IPS DF 6.9 (cell line): ENCODE results near the gene RAB11FIP4.

Experiments used
- DNase-seq: peaks from one replicate; pipeline ENCODE4 v3.0.0-alpha.2; 2013; ENCODE audit warnings: low read depth, low spot score
- H3K27ac ChIP-seq: one replicate; pipeline ENCODE4 v1.5.1; 2013; ENCODE audit warnings: low read length, control low read depth
- H3K27me3 ChIP-seq: 2 replicates; pipeline ENCODE4 v1.6.1; 2013; ENCODE audit warnings: mild to moderate bottlenecking, low read length; ENCODE audit not compliant: control insufficient read depth, insufficient read depth
- H3K36me3 ChIP-seq: 2 replicates; pipeline ENCODE4 v1.6.1; 2013; ENCODE audit warnings: low read length; ENCODE audit not compliant: control insufficient read depth, insufficient read depth
- H3K4me1 ChIP-seq: 2 replicates; pipeline ENCODE4 v1.6.1; 2013; ENCODE audit warnings: low read length; ENCODE audit not compliant: control insufficient read depth, insufficient read depth
- H3K4me3 ChIP-seq: 2 replicates; pipeline ENCODE4 v1.5.1; 2013; ENCODE audit warnings: mild to moderate bottlenecking, low read length
- H3K9me3 ChIP-seq: 2 replicates; pipeline ENCODE4 v1.6.1; 2013; ENCODE audit warnings: low read length, inconsistent platforms; ENCODE audit not compliant: control insufficient read depth, insufficient read depth
- WGBS: extraction: QIAGEN DNeasy Blood & Tissue Kit; methylation state at CpG from one replicate; pipeline ENCODE4 v1.1.7; 2013; ENCODE audit warnings: mixed read lengths, missing lambda C conversion rate; ENCODE audit not compliant: insufficient read length, insufficient coverage; 5-methylcytosine and 5-hydroxymethylcytosine counted together

RAB11FIP4 gene

GRCh38 chr17:31487063-31487647 is 95.7 kb downstream of the RAB11FIP4 start:
- no peaks in the 10 kb centered on the region; the same call in 1 of the 2 replicates for H3K36me3 ChIP-seq
- H3K4me1 ChIP-seq = peaks cover 15% of the 10 kb centered on the region
- no CpG with 5 or more reads among the region's 17 CpGs for WGBS
- no peak for DNase-seq
- H3K9me3 ChIP-seq = no peaks in the 10 kb centered on the region
- H3K27me3 ChIP-seq = no peaks in the 10 kb centered on the region
- peak overlapping the region; percentile 45; the same call in 1 of the 2 replicates for H3K4me3 ChIP-seq
- H3K27ac ChIP-seq = no peak overlapping the region

GRCh38 chr17:31487648-31488263 is 96.3 kb downstream of the RAB11FIP4 start:
- peak overlapping the region; percentile 89; the same call in 1 of the 2 replicates for H3K4me3 ChIP-seq

DNA sequence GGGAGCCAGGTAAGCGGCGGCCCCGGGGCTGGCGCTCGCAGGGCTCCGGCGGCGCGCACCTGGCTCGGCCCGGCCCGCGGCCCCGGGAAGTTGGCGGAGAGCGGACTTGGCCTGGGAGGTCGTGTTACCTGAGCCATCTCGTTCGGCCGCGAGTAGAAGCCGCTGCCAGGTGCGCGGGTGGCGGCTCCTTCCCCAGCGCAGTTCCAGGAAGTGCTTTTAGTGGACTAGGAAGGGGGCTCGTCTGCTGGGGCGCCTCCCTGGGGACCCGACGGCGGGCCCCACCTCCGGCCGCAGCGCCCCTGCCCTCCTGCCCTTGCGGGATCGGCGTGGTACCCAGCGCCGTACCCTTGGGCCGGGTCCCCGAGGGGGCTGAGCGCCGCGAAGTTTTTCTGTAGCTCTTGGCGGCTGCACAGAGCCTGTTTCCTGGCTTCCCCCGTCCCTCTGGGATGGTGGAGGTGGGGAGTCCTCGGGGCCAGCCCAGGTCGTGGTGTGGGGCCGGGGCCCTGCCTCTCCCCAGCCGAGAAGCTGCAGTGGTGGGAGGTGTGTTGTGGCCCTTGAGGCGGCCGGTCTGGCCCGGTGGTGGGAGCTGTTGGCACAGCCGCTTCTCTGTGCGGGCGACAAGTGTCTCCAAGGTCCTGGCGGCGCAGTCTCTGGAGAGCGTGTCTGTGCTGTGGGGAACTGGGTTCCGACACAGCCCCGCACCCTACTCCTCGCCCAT is 96.9 kb downstream of the RAB11FIP4 start:
- H3K4me1 ChIP-seq = peaks cover 15% of the 10 kb centered on the region
- no CpG with 5 or more reads among the region's 62 CpGs for WGBS
- H3K27me3 ChIP-seq = no peaks in the 10 kb centered on the region
- H3K9me3 ChIP-seq = no peaks in the 10 kb centered on the region
- no peaks in the 10 kb centered on the region; the same call in 1 of the 2 replicates for H3K36me3 ChIP-seq
- H3K27ac ChIP-seq = no peak overlapping the region
- no peak for DNase-seq
- H3K4me3 ChIP-seq = peak overlapping the region; percentile 89; the same call in 1 of the 2 replicates

More at GRCh38 chr17:31487648-31488263, 96.3 kb downstream of the RAB11FIP4 start:
- Histone ChIP-seq H3K4me1 (peaks cover 15% of the 10 kb centered on the region), H3K27ac (no peak overlapping the region), H3K27me3 (no peaks in the 10 kb centered on the region), H3K36me3 (no peaks in the 10 kb centered on the region; the same call in 1 of the 2 replicates), H3K9me3 (no peaks in the 10 kb centered on the region)
- peak; percentile 58 for DNase-seq
- no CpG with 5 or more reads among the region's 83 CpGs for WGBS

- Histone ChIP-seq H3K4me1 (peaks cover 15% of the 10 kb centered on the region), H3K27me3 (no peaks in the 10 kb centered on the region), H3K27ac (no peak overlapping the region), H3K9me3 (no peaks in the 10 kb centered on the region), H3K4me3 (peak overlapping the region; percentile 89; the same call in 1 of the 2 replicates), H3K36me3 (no peaks in the 10 kb centered on the region; the same call in 1 of the 2 replicates)
- WGBS = no CpG with 5 or more reads among the region's 4 CpGs
- DNase-seq = no peak
Observed at GRCh38 chr17:31488982-31489294, 97.5 kb downstream of the RAB11FIP4 start.

GRCh38 chr17:31489295-31490018 is 98.0 kb downstream of the RAB11FIP4 start:
- H3K4me1 ChIP-seq = peaks cover 15% of the 10 kb centered on the region
- H3K9me3 ChIP-seq = no peaks in the 10 kb centered on the region
- H3K27ac ChIP-seq = no peak overlapping the region
- DNase-seq = peak; percentile 60
- H3K4me3 ChIP-seq = peak overlapping the region; percentile 89; the same call in 1 of the 2 replicates
- H3K27me3 ChIP-seq = no peaks in the 10 kb centered on the region
- no CpG with 5 or more reads among the region's 16 CpGs for WGBS
- no peaks in the 10 kb centered on the region; the same call in 1 of the 2 replicates for H3K36me3 ChIP-seq

DNA sequence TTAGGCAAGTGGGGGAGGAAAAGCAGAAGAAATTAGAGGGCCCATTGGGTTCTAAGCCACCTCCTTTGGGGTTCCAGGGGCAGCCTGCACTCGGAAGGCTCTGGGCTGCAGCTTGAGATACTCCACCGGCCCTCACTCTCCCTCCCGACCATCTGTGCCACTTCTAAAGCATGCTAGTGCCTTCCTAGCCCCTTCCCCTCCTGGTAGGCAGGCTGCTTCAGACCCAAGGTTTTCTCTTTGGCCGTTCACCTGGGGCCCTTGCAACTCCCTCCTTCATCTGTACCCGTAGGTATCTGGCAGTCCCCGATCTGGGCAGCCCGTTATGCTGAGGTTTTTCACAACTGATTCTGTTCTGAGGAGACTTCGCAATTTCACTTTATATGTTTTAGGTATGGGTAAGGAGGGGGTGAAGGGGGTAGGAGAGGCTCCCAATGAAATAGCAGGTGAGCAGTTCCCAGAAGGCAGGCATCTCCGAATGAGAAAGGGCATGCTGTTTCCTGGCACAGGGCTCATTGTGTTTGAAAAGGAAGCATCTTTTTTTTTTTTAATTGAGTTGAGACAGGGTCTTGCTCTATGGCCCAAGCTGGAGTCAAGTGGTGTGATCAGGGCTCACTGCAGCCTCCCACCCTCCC is 98.7 kb downstream of the RAB11FIP4 start:
- H3K27me3 ChIP-seq = no peaks in the 10 kb centered on the region
- H3K9me3 ChIP-seq = no peaks in the 10 kb centered on the region
- no peak for DNase-seq
- H3K36me3 ChIP-seq = no peaks in the 10 kb centered on the region; the same call in 1 of the 2 replicates
- no peak overlapping the region for H3K4me3 ChIP-seq
- H3K27ac ChIP-seq = no peak overlapping the region
- H3K4me1 ChIP-seq = peaks cover 17% of the 10 kb centered on the region
- no CpG with 5 or more reads among the region's 9 CpGs for WGBS

GRCh38 chr17:31490671-31491375 is 99.3 kb downstream of the RAB11FIP4 start:
- Histone ChIP-seq H3K9me3 (no peaks in the 10 kb centered on the region), H3K4me3 (no peak overlapping the region), H3K36me3 (no peaks in the 10 kb centered on the region; the same call in 1 of the 2 replicates), H3K27ac (no peak overlapping the region), H3K27me3 (no peaks in the 10 kb centered on the region), H3K4me1 (peaks cover 17% of the 10 kb centered on the region)
- WGBS = no CpG with 5 or more reads among the region's 9 CpGs
- DNase-seq = no peak

- no peaks in the 10 kb centered on the region for H3K27me3 ChIP-seq
- H3K36me3 ChIP-seq = no peaks in the 10 kb centered on the region; the same call in 1 of the 2 replicates
- H3K4me1 ChIP-seq = peaks cover 17% of the 10 kb centered on the region
- no peak overlapping the region for H3K4me3 ChIP-seq
- no CpG with 5 or more reads among the region's 18 CpGs for WGBS
- no peak for DNase-seq
- no peak overlapping the region for H3K27ac ChIP-seq
- no peaks in the 10 kb centered on the region for H3K9me3 ChIP-seq
Observed at GRCh38 chr17:31491376-31492131, 100.1 kb downstream of the RAB11FIP4 start.

GRCh38 chr17:31492206-31492605 is 100.7 kb downstream of the RAB11FIP4 start:
- Histone ChIP-seq H3K4me3 (no peak overlapping the region), H3K27ac (no peak overlapping the region), H3K4me1 (peaks cover 14% of the 10 kb centered on the region), H3K36me3 (no peaks in the 10 kb centered on the region; the same call in 1 of the 2 replicates), H3K9me3 (no peaks in the 10 kb centered on the region), H3K27me3 (no peaks in the 10 kb centered on the region)
- no CpG with 5 or more reads among the region's 5 CpGs for WGBS
- DNase-seq = no peak
